Right lung (tissue), 5 donors: ENCODE results near the gene WDR62. TPM values are rescaled to one million over a fixed set of nuclear protein-coding genes. Genes with fewer than 3 reads are reported as not detected.

ENCODE experiments used
- DNase-seq, 2 donors: peaks; one replicate each; pipeline ENCODE4 v3.0.0-alpha.2; 2013
- polyA plus RNA-seq, 5 donors: library from polyadenylated mRNA; unstranded; fragments of 120-200 nt; gene quantifications; one replicate each; pipeline versions ENCODE4 v1.2.1 to v1.2.3, GENCODE V29; 2013; ENCODE audit warnings: inconsistent platforms in 1 of 5, low replicate concordance in 1 of 5; ENCODE audit not compliant: insufficient read length in 5 of 5, insufficient read depth in 1 of 5

WDR62 gene
- polyA plus RNA-seq, 5 donors = 4.3 to 6.0 (median 4.9) TPM

DNA sequence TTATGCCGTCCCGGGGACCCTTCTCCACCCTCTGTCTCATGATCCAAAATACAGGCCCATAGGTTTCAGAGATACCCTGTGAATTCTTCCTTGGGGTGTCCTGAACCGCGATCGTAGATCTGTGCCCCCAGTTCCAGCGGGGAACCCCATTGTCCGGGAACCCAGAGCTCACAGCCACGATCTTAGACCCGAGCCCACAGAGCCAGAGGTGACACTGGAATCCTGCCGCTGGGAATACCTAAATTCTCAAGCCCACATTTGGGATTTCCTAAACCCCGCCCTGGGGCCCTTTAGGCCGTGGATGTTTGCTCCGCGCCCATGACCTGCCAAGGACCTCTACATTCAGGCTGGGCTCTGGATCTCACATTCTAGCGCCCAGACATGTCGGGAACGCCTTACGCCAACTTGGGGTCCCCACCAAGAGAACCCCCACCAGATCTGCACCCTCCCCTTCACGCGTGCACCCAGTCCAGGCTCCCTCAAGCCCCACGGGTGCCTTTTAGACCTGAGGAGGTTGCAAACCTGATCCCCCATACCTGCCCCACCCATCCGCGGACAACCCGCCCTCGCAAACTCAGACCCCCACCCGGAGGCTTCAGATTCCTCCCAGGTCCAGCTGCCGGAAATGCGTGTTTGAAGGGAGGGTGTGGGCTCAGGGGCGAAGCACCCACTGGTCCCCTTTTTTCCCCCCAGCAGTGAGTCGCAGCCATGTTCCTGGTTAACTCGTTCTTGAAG is 85.8 kb downstream of the WDR62 start:
- DNase-seq = peak; percentile 42 to 50

DNA sequence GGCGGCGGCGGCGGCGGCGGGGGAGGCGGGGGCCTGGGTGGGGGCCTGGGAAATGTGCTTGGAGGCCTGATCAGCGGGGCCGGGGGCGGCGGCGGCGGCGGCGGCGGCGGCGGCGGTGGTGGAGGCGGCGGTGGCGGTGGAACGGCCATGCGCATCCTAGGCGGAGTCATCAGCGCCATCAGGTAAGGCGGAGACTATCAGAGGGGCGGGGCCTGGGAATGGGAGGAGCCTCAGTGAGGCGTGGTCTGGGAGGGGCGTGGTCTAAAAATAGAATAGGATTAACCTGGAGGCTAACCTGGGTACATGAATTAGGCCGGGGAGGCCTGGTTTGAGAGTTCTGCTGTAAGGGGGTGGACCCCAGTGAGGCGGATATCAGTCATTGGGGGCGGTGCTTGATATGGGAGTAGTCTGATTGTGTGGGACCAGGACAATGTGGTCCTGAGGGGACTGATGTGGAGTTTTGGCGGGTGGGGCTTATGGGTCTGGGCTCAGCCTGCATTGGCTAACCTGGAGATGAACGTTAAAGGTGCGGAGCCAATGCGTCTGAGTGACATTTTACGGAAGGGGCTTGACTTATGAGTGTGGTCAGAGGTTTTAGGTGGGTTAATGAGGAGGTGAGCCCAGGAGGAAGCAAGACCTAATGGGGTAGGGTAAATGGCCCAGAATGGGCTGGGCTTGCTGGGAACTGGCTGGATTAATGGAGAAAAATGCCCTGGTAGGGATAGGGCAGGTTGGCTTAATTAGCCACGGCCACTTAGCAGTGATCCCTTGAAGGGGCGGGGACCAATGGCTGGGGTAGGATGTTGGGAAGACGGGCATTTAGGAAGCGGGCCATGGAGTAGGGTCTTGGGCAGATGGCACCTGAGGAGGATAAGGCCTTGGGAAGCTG is 86.6 kb downstream of the WDR62 start:
- DNase-seq = peak; percentile 58 to 76

DNA sequence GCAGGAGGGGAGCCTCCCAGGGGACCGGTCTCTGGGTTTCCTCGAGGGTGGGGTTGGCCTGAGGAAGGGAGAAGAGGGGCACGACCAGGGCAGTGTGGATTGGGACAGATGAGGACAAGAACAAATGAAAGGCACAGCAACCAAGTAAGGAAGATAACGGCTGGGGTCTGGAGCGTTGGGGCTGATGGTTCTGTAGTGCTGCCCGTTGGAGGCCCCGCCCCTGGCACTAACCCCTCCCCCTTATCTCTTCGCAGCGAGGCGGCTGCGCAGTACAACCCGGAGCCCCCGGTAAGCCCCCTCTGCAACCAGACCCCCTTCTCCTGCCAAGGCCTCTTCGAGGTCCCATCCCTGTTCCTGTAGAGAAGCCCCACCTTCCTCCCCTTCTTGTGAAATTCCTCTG is 87.3 kb downstream of the WDR62 start:
- no peak for DNase-seq

DNA sequence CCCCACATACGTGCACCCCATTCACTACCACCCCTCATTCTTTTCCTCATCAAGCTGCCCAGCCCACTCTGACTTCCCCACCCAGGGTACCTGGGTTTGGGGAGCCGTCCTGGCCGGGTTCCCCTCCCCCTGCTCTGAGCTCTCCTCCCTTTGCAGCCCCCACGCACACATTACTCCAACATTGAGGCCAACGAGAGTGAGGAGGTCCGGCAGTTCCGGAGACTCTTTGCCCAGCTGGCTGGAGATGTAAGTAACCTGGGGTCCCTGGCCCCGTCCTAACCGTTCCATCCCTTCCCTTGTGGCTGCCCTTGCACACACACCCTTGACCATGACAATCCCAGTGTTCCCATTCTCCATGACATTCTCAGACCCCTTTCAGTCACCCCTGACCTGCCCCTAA is 87.8 kb downstream of the WDR62 start:
- no peak for DNase-seq

DNA sequence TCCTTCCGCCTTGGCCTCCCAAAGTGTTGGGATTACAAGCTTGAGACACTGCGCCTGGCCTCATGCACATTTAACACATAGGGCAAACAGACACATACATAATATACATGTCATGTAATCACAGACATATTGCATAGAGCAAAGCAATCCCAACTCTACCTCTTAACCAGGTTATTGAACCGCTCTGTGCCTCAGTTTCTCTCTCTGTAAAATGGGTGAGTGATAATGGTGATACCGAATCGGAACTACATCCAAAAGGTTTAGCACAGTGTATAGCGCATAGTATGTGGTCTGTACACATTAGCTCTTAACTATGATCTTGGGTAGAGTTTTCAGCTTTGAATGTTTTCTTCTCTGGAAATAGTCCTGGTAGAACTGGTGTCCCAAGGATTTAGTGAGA is 89.9 kb downstream of the WDR62 start:
- no peak for DNase-seq

DNA sequence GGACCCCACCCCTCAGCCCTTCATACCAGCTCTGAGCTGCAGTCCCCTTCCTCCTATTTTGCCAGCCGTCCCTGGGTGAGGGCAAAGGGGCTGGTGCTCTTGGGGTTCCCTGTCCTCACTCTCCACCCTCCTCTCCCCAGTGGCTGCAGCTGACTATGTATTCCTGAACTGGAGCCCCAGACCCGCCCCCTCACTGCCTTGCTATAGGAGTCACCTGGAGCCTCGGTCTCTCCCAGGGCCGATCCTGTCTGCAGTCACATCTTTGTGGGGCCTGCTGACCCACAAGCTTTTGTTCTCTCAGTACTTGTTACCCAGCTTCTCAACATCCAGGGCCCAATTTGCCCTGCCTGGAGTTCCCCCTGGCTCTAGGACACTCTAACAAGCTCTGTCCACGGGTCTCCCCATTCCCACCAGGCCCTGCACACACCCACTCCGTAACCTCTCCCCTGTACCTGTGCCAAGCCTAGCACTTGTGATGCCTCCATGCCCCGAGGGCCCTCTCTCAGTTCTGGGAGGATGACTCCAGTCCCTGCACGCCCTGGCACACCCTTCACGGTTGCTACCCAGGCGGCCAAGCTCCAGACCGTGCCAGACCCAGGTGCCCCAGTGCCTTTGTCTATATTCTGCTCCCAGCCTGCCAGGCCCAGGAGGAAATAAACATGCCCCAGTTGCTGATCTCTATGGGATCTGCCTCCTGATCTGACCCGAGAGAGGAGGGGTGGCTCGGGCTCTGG is 95.1 kb downstream of the WDR62 start:
- no peak for DNase-seq

DNA sequence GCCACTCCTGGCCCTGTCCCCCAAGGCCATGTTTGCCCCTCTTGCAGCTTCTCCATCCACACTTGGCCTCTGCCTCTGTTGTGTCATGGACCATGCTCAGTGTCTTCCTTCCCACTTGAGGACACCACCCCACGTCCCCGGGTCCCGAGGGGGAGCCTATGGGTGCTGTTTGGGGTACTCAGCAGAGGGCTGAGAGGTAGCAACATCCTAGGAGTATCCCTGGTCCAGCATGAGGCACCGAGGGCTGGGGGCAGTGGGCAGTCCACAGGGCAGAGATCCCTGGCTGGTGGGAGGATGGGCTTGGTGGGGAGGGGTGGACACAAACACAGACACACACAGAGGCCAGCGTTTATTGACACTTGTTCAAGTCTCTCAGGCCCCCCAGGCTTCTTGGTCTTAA is 95.9 kb downstream of the WDR62 start:
- no peak for DNase-seq

DNA sequence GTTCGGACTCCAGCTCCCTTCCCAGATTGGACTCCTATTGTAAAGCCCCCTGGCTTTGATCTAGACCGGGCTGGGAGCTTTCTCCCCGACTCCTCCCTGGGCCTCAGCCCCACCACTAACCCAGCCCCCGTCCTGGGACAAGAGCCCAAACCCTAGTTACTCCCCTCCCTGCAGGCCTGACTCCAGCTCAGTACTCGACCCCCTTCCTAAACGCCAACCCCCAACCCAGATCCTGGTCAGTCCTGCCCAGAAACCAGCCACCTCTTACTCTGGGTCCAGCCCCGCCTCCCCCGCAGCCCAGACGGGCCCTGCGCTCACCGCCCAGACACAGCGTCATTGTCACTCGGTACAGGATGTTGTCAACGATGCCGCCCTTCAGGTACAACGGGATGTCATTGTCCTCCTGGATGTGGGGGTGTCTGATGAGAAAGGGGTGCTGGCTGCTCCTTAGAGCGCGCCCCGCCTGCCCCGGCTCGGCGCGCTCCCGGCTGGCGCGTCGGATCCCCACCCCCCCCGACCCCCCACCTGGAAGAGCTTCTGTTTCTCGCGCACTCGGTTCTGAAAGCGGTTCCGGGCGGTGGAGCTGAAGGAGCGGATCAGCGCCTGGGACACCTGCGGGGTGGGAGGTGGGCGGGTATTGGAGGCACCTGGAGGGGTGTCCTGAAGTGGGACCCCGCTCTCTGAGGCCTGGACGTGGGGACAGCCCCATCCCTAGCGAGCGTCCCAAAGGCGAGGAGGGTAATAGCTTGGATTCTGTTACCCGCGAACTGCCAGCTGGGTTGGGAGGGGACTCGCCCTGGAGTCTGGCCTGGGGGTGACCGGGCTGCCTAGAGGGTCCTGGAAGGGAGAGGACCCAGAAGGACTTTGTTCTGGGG is 96.7 kb downstream of the WDR62 start:
- DNase-seq = peak; percentile 65 to 71

DNA sequence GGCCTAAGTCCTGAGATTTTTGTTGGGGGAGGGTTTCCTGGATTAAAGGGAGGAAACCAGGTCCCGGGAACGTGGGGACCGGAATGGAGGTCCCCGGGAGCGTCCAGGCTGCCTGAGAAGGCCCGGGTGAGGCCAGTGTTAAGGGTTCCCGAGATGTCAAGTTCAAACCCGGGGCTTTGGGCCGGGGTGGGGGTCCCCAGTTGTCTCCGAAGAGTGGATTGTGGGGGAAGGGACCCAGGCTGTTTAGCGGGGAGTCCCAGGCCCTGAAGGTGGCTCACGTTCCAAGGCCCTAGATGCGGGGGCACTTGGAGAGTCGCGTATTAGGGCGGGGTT is 97.3 kb downstream of the WDR62 start:
- DNase-seq = peak in 1 of 2 donors; percentile 34

DNA sequence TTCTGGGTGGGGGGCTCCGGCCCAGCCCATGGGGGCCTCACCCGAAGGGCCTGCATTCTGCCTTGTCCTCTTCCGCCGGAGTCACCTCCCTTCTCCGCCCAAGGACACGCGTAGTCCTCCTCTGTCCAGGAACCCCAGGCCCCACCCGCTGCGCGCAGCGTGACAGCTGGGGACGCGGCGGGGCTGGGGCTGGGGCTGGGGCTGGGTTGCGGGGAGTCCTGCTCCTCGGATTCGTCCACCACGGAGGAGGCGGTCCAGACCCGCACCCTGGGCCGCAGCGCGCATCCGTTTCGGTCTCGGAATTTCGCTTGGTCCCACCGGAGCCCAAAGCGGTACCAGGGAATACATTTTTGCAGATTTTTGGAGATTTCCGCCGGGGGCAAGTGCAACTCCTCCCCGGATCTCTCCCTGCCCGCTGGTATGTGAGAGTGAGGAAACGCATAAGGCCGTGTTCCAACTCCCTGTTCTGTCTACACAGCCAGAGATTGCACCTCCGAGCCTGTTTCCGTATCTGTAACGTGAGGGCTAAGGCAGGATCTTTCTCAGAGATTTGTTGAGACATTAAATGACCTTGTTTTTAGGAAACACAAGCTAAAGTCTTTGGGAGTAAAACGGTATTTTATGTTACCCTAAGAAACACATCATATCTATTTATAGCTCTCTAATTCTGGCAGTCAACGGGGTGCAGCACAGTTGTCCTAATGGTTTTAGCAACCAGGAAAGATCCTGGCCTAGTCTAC is 97.8 kb downstream of the WDR62 start, which contains the start of gene COX7A1:
COX7A1 (minus strand) TSS at position 96 of the 740 bp plus-strand sequence; CDS start at position 56, 40 bp downstream.
- peak; percentile 70 to 72 for DNase-seq

DNA sequence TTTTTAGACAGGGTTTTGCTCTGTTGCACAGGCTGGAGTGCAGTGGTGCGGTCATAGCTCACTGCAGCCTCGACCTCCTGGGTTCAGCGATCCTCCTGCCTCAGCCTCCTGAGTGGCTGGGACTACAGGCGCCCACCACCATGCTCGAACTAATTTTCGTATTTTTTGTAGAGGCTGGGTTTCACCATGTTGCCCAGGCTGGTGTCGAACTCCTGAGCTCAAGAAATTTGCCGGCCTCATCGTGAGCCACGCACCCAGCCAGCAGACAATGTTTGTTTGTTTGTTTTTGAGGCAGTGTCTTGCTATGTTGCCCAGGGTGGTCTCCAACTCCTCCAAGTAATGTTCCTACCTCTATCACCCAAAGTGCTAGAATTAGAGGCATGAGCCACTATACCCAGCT is 98.4 kb downstream of the WDR62 start:
- no peak for DNase-seq

Other genes with a start within 250 kb of the WDR62 start
- 1 to 10 TPM in 1 of 5 donors, under 1 TPM in 1, not detected in 3; 0.21 to 1.0 TPM for gene PRODH2, start 242.1 kb upstream of the WDR62 start, polyA plus RNA-seq
- gene NPHS1, start 202.4 kb upstream of the WDR62 start, polyA plus RNA-seq = 1 to 10 TPM in 1 of 5 donors, under 1 TPM in 4; 0.29 to 1.5 (median 0.50) TPM
- 1 to 10 TPM; 1.1 to 4.3 (median 1.8) TPM for gene KIRREL2, start 198.0 kb upstream of the WDR62 start, polyA plus RNA-seq
- 10 to 100 TPM in 1 of 5 donors, 1 to 10 TPM in 4; 8.2 to 13.8 (median 9.0) TPM for gene APLP1, start 186.3 kb upstream of the WDR62 start, polyA plus RNA-seq
- gene NFKBID, start 154.4 kb upstream of the WDR62 start, polyA plus RNA-seq = 1 to 10 TPM; 3.7 to 7.0 (median 5.7) TPM
- 1 to 10 TPM; 5.0 to 7.9 (median 6.0) TPM for gene HCST, start 152.4 kb upstream of the WDR62 start, polyA plus RNA-seq
- 10 to 100 TPM; 12.1 to 20.4 (median 14.7) TPM for gene TYROBP, start 146.6 kb upstream of the WDR62 start, polyA plus RNA-seq
- gene LRFN3, start 118.5 kb upstream of the WDR62 start, polyA plus RNA-seq = 10 to 100 TPM in 2 of 5 donors, 1 to 10 TPM in 3; 6.5 to 18.2 (median 7.7) TPM
- gene SDHAF1, start 59.7 kb upstream of the WDR62 start, polyA plus RNA-seq = 10 to 100 TPM in 4 of 5 donors, 1 to 10 TPM in 1; 9.1 to 15.0 (median 11.7) TPM
- gene SYNE4, start 46.1 kb upstream of the WDR62 start, polyA plus RNA-seq = 10 to 100 TPM in 2 of 5 donors, 1 to 10 TPM in 3; 6.4 to 10.9 (median 9.9) TPM
- gene ALKBH6, start 40.7 kb upstream of the WDR62 start, polyA plus RNA-seq = 10 to 100 TPM; 17.2 to 19.0 (median 18.4) TPM
- gene CLIP3, start 22.0 kb upstream of the WDR62 start, polyA plus RNA-seq = 10 to 100 TPM; 23.6 to 31.9 (median 25.6) TPM
- 1 to 10 TPM; 4.2 to 9.0 (median 6.6) TPM for gene THAP8, start 612 bp upstream of the WDR62 start, polyA plus RNA-seq
- gene OVOL3, start 56.2 kb downstream of the WDR62 start, polyA plus RNA-seq = under 1 TPM in 3 of 5 donors, not detected in 2; 0.15 to 0.27 (median 0.16) TPM
- 10 to 100 TPM; 34.3 to 64.7 (median 36.4) TPM for gene POLR2I, start 60.0 kb downstream of the WDR62 start, polyA plus RNA-seq
- 100 to 1,000 TPM in 4 of 5 donors, 10 to 100 TPM in 1; 96.1 to 147 (median 107) TPM for gene TBCB, start 60.6 kb downstream of the WDR62 start, polyA plus RNA-seq
- 100 to 1,000 TPM; 470 to 696 (median 513) TPM for gene CAPNS1, start 85.2 kb downstream of the WDR62 start, polyA plus RNA-seq
- 10 to 100 TPM; 25.5 to 78.0 (median 37.3) TPM for gene COX7A1, start 97.5 kb downstream of the WDR62 start, polyA plus RNA-seq
- gene ZNF565, start 159.8 kb downstream of the WDR62 start, polyA plus RNA-seq = 1 to 10 TPM; 5.4 to 7.6 (median 7.1) TPM
- gene ZNF146, start 160.2 kb downstream of the WDR62 start, polyA plus RNA-seq = 100 to 1,000 TPM in 4 of 5 donors, 10 to 100 TPM in 1; 91.5 to 149 (median 129) TPM